ENCODE measurements around the gene NR6A1. TPM values are rescaled to one million over a fixed set of nuclear protein-coding genes. Genes with fewer than 3 reads are reported as not detected.
A peak's percentile ranks its signal among the peaks of the same experiment; 100 is the strongest.

The NR6A1 gene
- total and polyA plus RNA-seq, 5 donors: 0.57 to 1.9 (median 0.91) TPM

DNA sequence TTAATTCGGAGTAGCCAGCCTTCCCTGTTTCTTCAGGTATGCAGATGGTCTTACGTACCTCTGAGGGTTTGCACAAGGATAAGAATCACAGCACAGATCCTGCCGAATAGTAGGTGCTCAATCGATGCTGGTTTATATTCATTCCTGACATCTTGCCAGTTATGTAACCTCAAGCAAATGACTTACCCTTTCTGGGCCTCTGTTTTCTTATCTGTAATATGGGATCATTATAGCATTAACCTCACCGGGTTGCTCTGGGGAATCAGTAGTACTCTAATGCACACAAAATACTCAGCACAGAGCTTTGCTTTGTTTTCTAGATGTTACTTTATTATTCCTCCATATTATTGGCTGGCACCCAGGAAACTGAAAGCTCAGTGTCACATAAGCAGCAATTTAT lies 256.2 kb downstream of the NR6A1 start:
- Histone ChIP-seq H3K9me3 (ENCODE audit: control insufficient read depth, low read length) (no peaks in the 10 kb centered on the region), H3K4me1 (ENCODE audit: control insufficient read depth, insufficient read depth, low read length) (peaks cover 2% of the 10 kb centered on the region), H3K27me3 (ENCODE audit: control insufficient read depth, insufficient read depth) (no peaks in the 10 kb centered on the region), H3K4me3 (ENCODE audit: low read length) (no peak overlapping the region), H3K27ac (ENCODE audit: low read length) (no peak overlapping the region)
- ATAC-seq: no peak
- intact Hi-C loops (cut with DNase I): no loop called here
- no peak for DNase-seq
- WGBS: 82% methylated on average over 5 of the region's 5 CpGs

DNA sequence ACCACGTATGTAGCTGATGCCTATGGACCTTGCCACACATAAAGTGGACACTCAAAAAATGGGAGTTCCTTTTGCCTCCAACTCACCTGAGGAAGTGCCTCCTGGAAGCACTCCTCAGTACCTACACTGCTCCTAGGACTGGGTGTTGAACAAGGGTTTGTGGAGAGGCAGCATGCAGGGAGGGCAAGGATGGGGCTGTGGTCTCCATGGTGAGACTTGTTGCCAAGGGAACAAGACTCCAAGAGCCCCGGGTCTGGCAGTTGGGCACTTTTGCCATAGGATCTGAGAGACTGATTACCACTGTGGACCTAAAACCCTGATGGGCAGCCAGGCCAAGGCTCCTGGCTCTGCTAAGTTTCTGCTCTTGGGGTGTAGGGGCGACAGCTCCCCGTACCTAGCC lies 257.0 kb downstream of the NR6A1 start:
- WGBS: 80% methylated on average over 4 of the region's 4 CpGs
- Histone ChIP-seq H3K4me3 (ENCODE audit: low read length) (no peak overlapping the region), H3K4me1 (ENCODE audit: control insufficient read depth, insufficient read depth, low read length) (peaks cover 2% of the 10 kb centered on the region), H3K9me3 (ENCODE audit: control insufficient read depth, low read length) (no peaks in the 10 kb centered on the region), H3K27me3 (ENCODE audit: control insufficient read depth, insufficient read depth) (no peaks in the 10 kb centered on the region), H3K27ac (ENCODE audit: low read length) (no peak overlapping the region)
- no peak for DNase-seq
- intact Hi-C loops (cut with DNase I): no loop called here
- no peak for ATAC-seq

- WGBS: 37% methylated on average over 5 of the region's 5 CpGs
- Histone ChIP-seq H3K27ac (ENCODE audit: low read length) (no peak overlapping the region), H3K4me3 (ENCODE audit: low read length) (no peak overlapping the region), H3K9me3 (ENCODE audit: control insufficient read depth, low read length) (no peaks in the 10 kb centered on the region), H3K4me1 (ENCODE audit: control insufficient read depth, insufficient read depth, low read length) (peaks cover 2% of the 10 kb centered on the region), H3K27me3 (ENCODE audit: control insufficient read depth, insufficient read depth) (no peaks in the 10 kb centered on the region)
- peak; percentile 62 to 78 for ATAC-seq
- peak in 1 of 3 donors; percentile 66 for DNase-seq
- intact Hi-C loops (cut with DNase I): no loop called here
Observed at GRCh38 chr9:124513376-124513994, 257.6 kb downstream of the NR6A1 start.

DNA sequence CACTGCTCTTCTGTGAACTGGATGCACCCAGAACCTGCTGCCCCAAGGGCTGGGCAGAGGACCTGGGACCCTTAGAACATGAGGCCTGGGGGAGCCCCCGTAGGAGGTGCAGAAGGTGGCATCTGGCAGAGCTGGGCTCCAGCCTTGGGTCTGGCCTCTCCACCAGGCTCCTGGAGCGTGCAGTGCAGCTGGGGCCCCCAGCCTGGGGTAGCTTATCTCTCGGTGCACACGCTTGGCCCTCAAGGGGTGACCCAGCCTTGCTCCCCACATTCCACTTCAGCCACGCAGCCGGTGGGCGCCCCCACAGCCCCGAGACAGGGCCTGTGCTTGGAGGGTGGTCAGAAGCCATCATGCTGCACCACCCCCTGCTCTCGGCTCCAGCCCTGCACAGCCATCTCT lies 258.3 kb downstream of the NR6A1 start:
- ATAC-seq: peak in 1 of 2 donors; percentile 23
- peaks cover 2% of the 10 kb centered on the region for H3K4me1 ChIP-seq (ENCODE audit: control insufficient read depth, insufficient read depth, low read length)
- H3K4me3 ChIP-seq (ENCODE audit: low read length): no peak overlapping the region
- no peaks in the 10 kb centered on the region for H3K27me3 ChIP-seq (ENCODE audit: control insufficient read depth, insufficient read depth)
- WGBS: 70% methylated on average over 9 of the region's 9 CpGs
- intact Hi-C loops (cut with DNase I): no loop called here
- DNase-seq: peak in 1 of 3 donors; percentile 50
- H3K27ac ChIP-seq (ENCODE audit: low read length): no peak overlapping the region
- no peaks in the 10 kb centered on the region for H3K9me3 ChIP-seq (ENCODE audit: control insufficient read depth, low read length)

DNA sequence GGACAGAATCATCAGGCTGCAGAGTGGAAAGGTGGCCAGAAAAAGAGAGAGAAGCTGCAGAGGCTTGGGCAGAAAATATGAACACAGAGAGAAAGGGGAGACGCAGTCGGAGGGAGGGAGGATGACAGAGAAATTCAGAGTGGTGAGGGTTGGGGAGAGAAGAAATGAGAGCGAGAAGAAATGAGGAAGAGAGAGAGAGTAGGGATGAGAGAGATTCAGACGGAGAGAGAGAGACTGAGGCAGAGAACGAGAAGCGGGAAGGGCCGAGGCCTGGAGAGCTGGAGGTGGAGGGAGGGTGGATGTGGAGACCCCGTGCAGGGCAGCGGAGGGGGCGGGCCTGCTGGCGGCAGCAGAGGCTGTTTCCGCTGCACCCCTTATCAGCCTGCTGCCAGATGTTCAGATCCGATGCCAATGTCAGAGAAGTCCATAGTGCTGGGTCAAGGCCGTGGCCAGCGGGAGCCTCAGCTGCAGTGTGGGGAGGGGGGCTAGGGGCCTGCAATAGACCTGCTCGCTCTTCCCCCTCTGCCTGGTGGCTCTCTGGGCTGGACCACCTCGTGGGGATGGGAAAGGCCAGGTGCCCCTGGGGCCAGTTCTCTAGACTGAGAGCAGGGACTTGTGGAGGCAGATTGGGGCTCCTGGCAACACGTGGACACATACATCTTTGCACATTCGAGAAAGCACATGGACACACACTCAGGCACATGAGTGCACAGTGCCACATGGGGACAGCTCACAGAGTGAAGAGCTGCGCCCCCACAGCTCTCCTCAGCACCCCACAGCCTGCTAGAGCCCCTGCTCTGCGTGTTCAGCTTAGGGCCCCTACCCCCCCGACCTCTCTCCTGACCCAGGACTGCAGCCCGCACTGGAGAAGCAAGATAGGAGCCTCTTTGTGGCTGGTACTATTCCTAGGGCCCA lies 259.0 kb downstream of the NR6A1 start:
- Histone ChIP-seq H3K27me3 (ENCODE audit: control insufficient read depth, insufficient read depth) (no peaks in the 10 kb centered on the region), H3K4me1 (ENCODE audit: control insufficient read depth, insufficient read depth, low read length) (peaks cover 2% of the 10 kb centered on the region), H3K9me3 (ENCODE audit: control insufficient read depth, low read length) (no peaks in the 10 kb centered on the region), H3K4me3 (ENCODE audit: low read length) (no peak overlapping the region), H3K27ac (ENCODE audit: low read length) (no peak overlapping the region)
- DNase-seq (no peak), ATAC-seq (peak in 1 of 2 donors; percentile 18)
- WGBS: 47% methylated on average over 23 of the region's 23 CpGs
- intact Hi-C loops (cut with DNase I): no loop called here

GRCh38 chr9:124511426-124511840 lies 259.7 kb downstream of the NR6A1 start:
- no peak for ATAC-seq
- no peak overlapping the region for H3K4me3 ChIP-seq (ENCODE audit: low read length)
- H3K27ac ChIP-seq (ENCODE audit: low read length): no peak overlapping the region
- intact Hi-C loops (cut with DNase I): no loop called here
- WGBS: 82% methylated on average over 6 of the region's 6 CpGs
- DNase-seq: no peak
- H3K9me3 ChIP-seq (ENCODE audit: control insufficient read depth, low read length): no peaks in the 10 kb centered on the region
- H3K4me1 ChIP-seq (ENCODE audit: control insufficient read depth, insufficient read depth, low read length): peaks cover 2% of the 10 kb centered on the region
- no peaks in the 10 kb centered on the region for H3K27me3 ChIP-seq (ENCODE audit: control insufficient read depth, insufficient read depth)

GRCh38 chr9:124510650-124511425 lies 260.3 kb downstream of the NR6A1 start:
- no peak for ATAC-seq
- 84% methylated on average over 9 of the region's 9 CpGs for WGBS
- DNase-seq: no peak
- Histone ChIP-seq H3K9me3 (ENCODE audit: control insufficient read depth, low read length) (no peaks in the 10 kb centered on the region), H3K4me1 (ENCODE audit: control insufficient read depth, insufficient read depth, low read length) (peaks cover 2% of the 10 kb centered on the region), H3K27me3 (ENCODE audit: control insufficient read depth, insufficient read depth) (no peaks in the 10 kb centered on the region), H3K27ac (ENCODE audit: low read length) (no peak overlapping the region), H3K4me3 (ENCODE audit: low read length) (no peak overlapping the region)
- intact Hi-C loops (cut with DNase I): no loop called here

GRCh38 chr9:124507880-124508423 lies 263.2 kb downstream of the NR6A1 start:
- WGBS: 86% methylated on average over 11 of the region's 11 CpGs
- ATAC-seq: no peak
- DNase-seq: no peak
- no peaks in the 10 kb centered on the region for H3K9me3 ChIP-seq (ENCODE audit: control insufficient read depth, low read length)
- H3K27ac ChIP-seq (ENCODE audit: low read length): no peak overlapping the region
- no peak overlapping the region for H3K4me3 ChIP-seq (ENCODE audit: low read length)
- intact Hi-C loops (cut with DNase I): no loop called here
- H3K27me3 ChIP-seq (ENCODE audit: control insufficient read depth, insufficient read depth): no peaks in the 10 kb centered on the region
- no peaks in the 10 kb centered on the region for H3K4me1 ChIP-seq (ENCODE audit: control insufficient read depth, insufficient read depth, low read length)

- peak in 1 of 3 donors; percentile 55 for DNase-seq
- Histone ChIP-seq H3K9me3 (ENCODE audit: control insufficient read depth, low read length) (no peaks in the 10 kb centered on the region), H3K27ac (ENCODE audit: low read length) (no peak within 1 kb of the TSS), H3K27me3 (ENCODE audit: control insufficient read depth, insufficient read depth) (no peaks in the 10 kb centered on the region), H3K4me1 (ENCODE audit: control insufficient read depth, insufficient read depth, low read length) (no peaks in the 10 kb centered on the region), H3K4me3 (ENCODE audit: low read length) (no peak within 1 kb of the TSS)
- intact Hi-C loops (cut with DNase I): no loop called here
- 95% methylated on average over 34 of the region's 34 CpGs for WGBS
- no peak for ATAC-seq
Observed at GRCh38 chr9:124506931-124507879, 263.9 kb downstream of the NR6A1 start, which contains the start of gene NR5A1. Gene NR5A1 (minus strand): TSS chr9:124507399. CDS start chr9:124503395, 4,004 bp downstream.

GRCh38 chr9:124506433-124506832 lies 264.7 kb downstream of the NR6A1 start:
- Histone ChIP-seq H3K9me3 (ENCODE audit: control insufficient read depth, low read length) (no peaks in the 10 kb centered on the region), H3K4me3 (ENCODE audit: low read length) (no peak overlapping the region), H3K4me1 (ENCODE audit: control insufficient read depth, insufficient read depth, low read length) (no peaks in the 10 kb centered on the region), H3K27me3 (ENCODE audit: control insufficient read depth, insufficient read depth) (no peaks in the 10 kb centered on the region), H3K27ac (ENCODE audit: low read length) (no peak overlapping the region)
- WGBS: 85% methylated on average over 8 of the region's 8 CpGs
- intact Hi-C loops (cut with DNase I): no loop called here
- DNase-seq (peak in 1 of 3 donors; percentile 41), ATAC-seq (no peak)

All from right cardiac atrium (tissue), 5 donors.